ENCODE results near the gene FHIP1A. TPM values are rescaled to one million over a fixed set of nuclear protein-coding genes. Genes with fewer than 3 reads are reported as not detected.

Gene FHIP1A
- total RNA-seq, 1 donor from 2014 or later, result 2.0 TPM

- DNase-seq (ENCODE audit: low spot score in 2 of 2) (no peak), FAIRE-seq (no peak)
Measured at GRCh38 chr4:151446208-151446607, 37.2 kb downstream of the FHIP1A start.

GRCh38 chr4:151454513-151454912 lies 45.5 kb downstream of the FHIP1A start:
- FAIRE-seq, result no peak
- DNase-seq (ENCODE audit: low spot score in 2 of 2), result no peak

GRCh38 chr4:151455212-151455611 lies 46.2 kb downstream of the FHIP1A start:
- DNase-seq (ENCODE audit: low spot score in 2 of 2), result no peak

GRCh38 chr4:151458148-151458547 lies 49.2 kb downstream of the FHIP1A start:
- DNase-seq (ENCODE audit: low spot score in 2 of 2) (no peak), FAIRE-seq (no peak)

More at GRCh38 chr4:151455212-151455611, 46.2 kb downstream of the FHIP1A start:
- no peak for FAIRE-seq

Other genes starting within 250 kb of the FHIP1A start
- not detected for gene PRSS48, start 132.0 kb upstream of the FHIP1A start, total RNA-seq
- 8.2 TPM for gene SH3D19, start 83.6 kb upstream of the FHIP1A start, total RNA-seq